Uterus (tissue), 2 donors: ENCODE results near the gene MMP21.

Source experiments
- POLR2A ChIP-seq, 2 donors: fragments of 450-650 bp; IDR thresholded peaks; one replicate each; pipeline ENCODE4 v1.6.1; 2016; ENCODE audit warnings: antibody characterized with exemption in 2 of 2, mild to moderate bottlenecking in 1 of 2, moderate library complexity in 1 of 2
- TF ChIP-seq, protein P1 (sequence below), 4 experiments: fragments of 200-600 bp in 2 of 4; fragments of 450-650 bp in 2 of 4; sonication (generic) in 2 of 4; IDR thresholded peaks; one replicate each; pipeline ENCODE4 v1.5.1; 2016 to 2019; ENCODE audit warnings: antibody characterized with exemption in 4 of 4, mild to moderate bottlenecking in 2 of 4, moderate library complexity in 1 of 4

DNA sequence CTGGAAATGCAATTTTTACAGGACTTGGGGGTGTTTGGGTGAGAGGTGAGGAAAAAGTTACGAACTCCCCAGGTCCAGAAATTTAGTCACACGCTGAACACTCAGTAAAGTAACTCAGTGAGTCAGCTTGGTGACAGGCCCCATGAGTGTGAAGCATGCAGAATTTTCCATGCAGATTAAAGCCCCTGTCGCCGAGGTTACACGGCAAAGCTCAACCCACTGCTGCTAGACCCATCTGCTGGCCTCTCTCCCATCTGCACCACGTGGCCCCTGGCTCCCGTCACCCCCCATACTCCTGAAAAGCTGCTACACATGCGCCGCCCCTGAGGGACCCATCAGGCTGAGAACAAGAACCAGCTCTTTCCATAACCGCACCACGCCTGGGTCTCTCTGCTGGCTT lies 7.0 kb upstream of the MMP21 start:
- TF ChIP-seq, protein P1, sequence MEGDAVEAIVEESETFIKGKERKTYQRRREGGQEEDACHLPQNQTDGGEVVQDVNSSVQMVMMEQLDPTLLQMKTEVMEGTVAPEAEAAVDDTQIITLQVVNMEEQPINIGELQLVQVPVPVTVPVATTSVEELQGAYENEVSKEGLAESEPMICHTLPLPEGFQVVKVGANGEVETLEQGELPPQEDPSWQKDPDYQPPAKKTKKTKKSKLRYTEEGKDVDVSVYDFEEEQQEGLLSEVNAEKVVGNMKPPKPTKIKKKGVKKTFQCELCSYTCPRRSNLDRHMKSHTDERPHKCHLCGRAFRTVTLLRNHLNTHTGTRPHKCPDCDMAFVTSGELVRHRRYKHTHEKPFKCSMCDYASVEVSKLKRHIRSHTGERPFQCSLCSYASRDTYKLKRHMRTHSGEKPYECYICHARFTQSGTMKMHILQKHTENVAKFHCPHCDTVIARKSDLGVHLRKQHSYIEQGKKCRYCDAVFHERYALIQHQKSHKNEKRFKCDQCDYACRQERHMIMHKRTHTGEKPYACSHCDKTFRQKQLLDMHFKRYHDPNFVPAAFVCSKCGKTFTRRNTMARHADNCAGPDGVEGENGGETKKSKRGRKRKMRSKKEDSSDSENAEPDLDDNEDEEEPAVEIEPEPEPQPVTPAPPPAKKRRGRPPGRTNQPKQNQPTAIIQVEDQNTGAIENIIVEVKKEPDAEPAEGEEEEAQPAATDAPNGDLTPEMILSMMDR (IDR thresholded peaks at IDR 0.05): no peak
- no peak for TF ChIP-seq POLR2A (IDR thresholded peaks at IDR 0.05)
